HG02678 (cell line): ENCODE data around the gene WFS1.

Experiments used
- ATAC-seq: cut with Tn5 transposase; IDR thresholded peaks from one replicate; pipeline ENCODE4 v1.9.1; 2021; ENCODE audit warnings: mild to moderate bottlenecking, moderate library complexity; ENCODE audit not compliant: unreplicated experiment

The WFS1 gene

GRCh38 chr4:6269616-6270511, at the start of gene WFS1:
Gene WFS1, plus strand, starts transcription at chr4:6269850. Its CDS starts 7,606 bp downstream, at chr4:6277456.
- peak; percentile 100 for ATAC-seq

GRCh38 chr4:6221301-6221850, 48.3 kb upstream of the WFS1 start:
- ATAC-seq, result no peak

GRCh38 chr4:6221851-6222760, 47.5 kb upstream of the WFS1 start:
- ATAC-seq, result no peak

GRCh38 chr4:6222761-6223292, 46.8 kb upstream of the WFS1 start:
- ATAC-seq, result no peak

- no peak for ATAC-seq
Observed at GRCh38 chr4:6224735-6225134, 44.9 kb upstream of the WFS1 start.

GRCh38 chr4:6225469-6225868, 44.2 kb upstream of the WFS1 start:
- no peak for ATAC-seq

GRCh38 chr4:6226506-6226905, 43.1 kb upstream of the WFS1 start:
- ATAC-seq, result no peak

- ATAC-seq, result no peak
Observed at GRCh38 chr4:6227412-6228157, 42.1 kb upstream of the WFS1 start.

GRCh38 chr4:6228158-6229067, 41.2 kb upstream of the WFS1 start:
- ATAC-seq, result no peak

GRCh38 chr4:6229095-6229494, 40.6 kb upstream of the WFS1 start:
- no peak for ATAC-seq

- ATAC-seq, result no peak
Observed at GRCh38 chr4:6229671-6230501, 39.8 kb upstream of the WFS1 start.

- ATAC-seq, result no peak
Observed at GRCh38 chr4:6230502-6230785, 39.2 kb upstream of the WFS1 start.

- no peak for ATAC-seq
Observed at GRCh38 chr4:6230827-6231662, 38.6 kb upstream of the WFS1 start.

GRCh38 chr4:6231663-6232165, 37.9 kb upstream of the WFS1 start:
- no peak for ATAC-seq

- ATAC-seq, result no peak
Observed at GRCh38 chr4:6232836-6233785, 36.5 kb upstream of the WFS1 start.

GRCh38 chr4:6233929-6234328, 35.7 kb upstream of the WFS1 start:
- ATAC-seq, result no peak

GRCh38 chr4:6235012-6235411, 34.6 kb upstream of the WFS1 start:
- ATAC-seq, result no peak
